Fibroblast of lung (primary cell): ENCODE results near the gene OR6K2.

Source experiments
- CTCF ChIP-seq, 2 donors: IDR thresholded peaks in 1 of 2; conservative IDR thresholded peaks in 1 of 2; 1 replicate in 1 of 2; 2 replicates in 1 of 2; pipeline ENCODE4 v1.5.1; 2011 to 2012; ENCODE audit warnings: low read length in 2 of 2, control low read depth in 1 of 2, inconsistent platforms in 1 of 2, low read depth in 1 of 2, mild to moderate bottlenecking in 1 of 2
- EZH2 ChIP-seq: IDR thresholded peaks from 2 replicates; pipeline ENCODE4 v1.5.1; 2012; ENCODE audit warnings: low read length, control low read depth, mild to moderate bottlenecking; ENCODE audit errors: missing control alignments

DNA sequence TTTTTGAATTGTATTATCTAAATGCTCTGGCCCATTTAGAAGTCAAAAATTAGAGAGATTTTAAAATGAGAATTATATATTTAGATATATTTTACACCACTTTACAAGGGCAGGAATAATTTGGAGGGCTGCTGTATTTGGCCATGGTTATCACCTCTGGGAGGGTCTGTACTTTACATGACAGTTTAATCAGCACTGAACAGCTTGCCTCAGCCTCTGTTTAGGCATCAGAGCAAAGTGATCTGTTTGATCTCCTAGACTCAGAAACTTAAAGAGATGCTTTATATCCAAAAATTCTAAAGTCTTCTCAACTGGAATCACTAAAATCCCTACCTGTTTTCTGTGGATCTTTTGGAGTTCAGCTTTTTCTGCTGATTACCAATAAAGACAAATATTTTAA is 8.5 kb downstream of the OR6K2 start:
- TF ChIP-seq CTCF (conservative IDR thresholded peaks at IDR 0.05 in 1 of 2, IDR thresholded peaks at IDR 0.05 in 1 of 2; ENCODE audit: low read depth in 1 of 2, low read length in 2 of 2) (no peak), EZH2 (no peak)
